Uterus (tissue), 2 donors: ENCODE results near the gene GPBP1L1.

ENCODE experiments used
- POLR2A ChIP-seq, 2 donors: fragments of 450-650 bp; IDR thresholded peaks; one replicate each; pipeline ENCODE4 v1.6.1; 2016; ENCODE audit warnings: antibody characterized with exemption in 2 of 2, mild to moderate bottlenecking in 1 of 2, moderate library complexity in 1 of 2
- TF ChIP-seq, protein P1 (sequence below), 4 experiments: fragments of 200-600 bp in 2 of 4; fragments of 450-650 bp in 2 of 4; sonication (generic) in 2 of 4; IDR thresholded peaks; one replicate each; pipeline ENCODE4 v1.5.1; 2016 to 2019; ENCODE audit warnings: antibody characterized with exemption in 4 of 4, mild to moderate bottlenecking in 2 of 4, moderate library complexity in 1 of 4

DNA sequence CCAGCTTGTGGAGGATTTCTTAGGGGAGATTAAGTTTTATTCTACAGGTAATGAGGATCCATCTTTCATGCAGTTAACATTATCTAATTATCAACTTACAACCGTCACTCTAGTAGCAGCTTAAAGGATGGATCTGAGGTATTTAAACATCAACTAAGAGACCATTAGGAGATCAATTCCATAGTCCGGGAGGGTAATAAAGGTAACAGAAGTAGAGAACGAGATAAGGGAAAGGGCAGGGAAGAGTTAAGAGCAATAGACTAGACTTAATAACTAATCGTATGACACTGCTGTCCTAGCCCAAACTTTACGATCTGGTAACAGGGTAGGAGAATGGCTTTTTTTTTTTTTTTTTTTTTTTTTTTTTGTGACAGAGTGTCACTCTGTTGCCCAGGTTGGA, 43.0 kb downstream of the GPBP1L1 start:
- TF ChIP-seq, protein P1, sequence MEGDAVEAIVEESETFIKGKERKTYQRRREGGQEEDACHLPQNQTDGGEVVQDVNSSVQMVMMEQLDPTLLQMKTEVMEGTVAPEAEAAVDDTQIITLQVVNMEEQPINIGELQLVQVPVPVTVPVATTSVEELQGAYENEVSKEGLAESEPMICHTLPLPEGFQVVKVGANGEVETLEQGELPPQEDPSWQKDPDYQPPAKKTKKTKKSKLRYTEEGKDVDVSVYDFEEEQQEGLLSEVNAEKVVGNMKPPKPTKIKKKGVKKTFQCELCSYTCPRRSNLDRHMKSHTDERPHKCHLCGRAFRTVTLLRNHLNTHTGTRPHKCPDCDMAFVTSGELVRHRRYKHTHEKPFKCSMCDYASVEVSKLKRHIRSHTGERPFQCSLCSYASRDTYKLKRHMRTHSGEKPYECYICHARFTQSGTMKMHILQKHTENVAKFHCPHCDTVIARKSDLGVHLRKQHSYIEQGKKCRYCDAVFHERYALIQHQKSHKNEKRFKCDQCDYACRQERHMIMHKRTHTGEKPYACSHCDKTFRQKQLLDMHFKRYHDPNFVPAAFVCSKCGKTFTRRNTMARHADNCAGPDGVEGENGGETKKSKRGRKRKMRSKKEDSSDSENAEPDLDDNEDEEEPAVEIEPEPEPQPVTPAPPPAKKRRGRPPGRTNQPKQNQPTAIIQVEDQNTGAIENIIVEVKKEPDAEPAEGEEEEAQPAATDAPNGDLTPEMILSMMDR (IDR thresholded peaks at IDR 0.05), result no peak
- no peak for TF ChIP-seq POLR2A (IDR thresholded peaks at IDR 0.05)
